MM.1S (cell line): ENCODE results near the gene REXO4.

Experiments
- EZH2 ChIP-seq: fragments of 300-600 bp; sonication (generic); optimal IDR thresholded peaks from 2 replicates; pipeline ENCODE3; 2017; ENCODE audit warnings: low read depth, mild to moderate bottlenecking, antibody characterized with exemption, low read length, mixed read lengths
- EZH2phosphoT487 ChIP-seq: fragments of 300-600 bp; sonication (generic); IDR thresholded peaks from 2 replicates; pipeline ENCODE4 v1.6.1; 2018; ENCODE audit warnings: antibody characterized with exemption, low read length
- TF ChIP-seq, protein P1 (sequence below): fragments of 300-600 bp; sonication (generic); IDR thresholded peaks from 2 replicates; pipeline ENCODE4 v1.5.1; 2016; ENCODE audit warnings: antibody characterized with exemption, low read length, mixed read lengths

DNA sequence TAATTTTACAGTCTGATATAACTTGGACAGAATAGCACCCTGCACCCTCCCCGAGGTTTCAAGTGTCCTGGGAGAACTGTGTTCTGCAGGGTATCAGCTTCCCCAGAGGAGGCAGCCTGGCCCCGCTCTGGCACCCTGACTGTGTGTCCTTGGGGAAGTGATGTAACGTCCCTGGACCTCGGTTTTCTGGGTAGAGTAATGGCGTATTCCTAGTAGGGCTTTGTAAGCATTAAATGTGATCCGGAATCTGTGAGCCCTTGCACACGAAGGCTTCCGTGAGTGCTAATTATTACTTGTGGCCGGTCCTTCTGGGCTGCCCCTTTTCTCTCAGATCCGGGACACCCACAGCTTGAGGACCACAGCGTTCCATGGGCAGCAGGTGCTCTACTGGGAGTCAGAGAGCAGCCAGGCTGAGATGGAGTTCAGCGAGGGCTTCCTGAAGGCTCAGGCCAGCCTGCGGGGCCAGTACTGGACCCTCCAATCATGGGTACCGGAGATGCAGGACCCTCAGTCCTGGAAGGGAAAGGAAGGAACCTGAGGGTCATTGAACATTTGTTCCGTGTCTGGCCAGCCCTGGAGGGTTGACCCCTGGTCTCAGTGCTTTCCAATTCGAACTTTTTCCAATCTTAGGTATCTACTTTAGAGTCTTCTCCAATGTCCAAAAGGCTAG is 41.0 kb upstream of the REXO4 start:
- TF ChIP-seq, protein P1, sequence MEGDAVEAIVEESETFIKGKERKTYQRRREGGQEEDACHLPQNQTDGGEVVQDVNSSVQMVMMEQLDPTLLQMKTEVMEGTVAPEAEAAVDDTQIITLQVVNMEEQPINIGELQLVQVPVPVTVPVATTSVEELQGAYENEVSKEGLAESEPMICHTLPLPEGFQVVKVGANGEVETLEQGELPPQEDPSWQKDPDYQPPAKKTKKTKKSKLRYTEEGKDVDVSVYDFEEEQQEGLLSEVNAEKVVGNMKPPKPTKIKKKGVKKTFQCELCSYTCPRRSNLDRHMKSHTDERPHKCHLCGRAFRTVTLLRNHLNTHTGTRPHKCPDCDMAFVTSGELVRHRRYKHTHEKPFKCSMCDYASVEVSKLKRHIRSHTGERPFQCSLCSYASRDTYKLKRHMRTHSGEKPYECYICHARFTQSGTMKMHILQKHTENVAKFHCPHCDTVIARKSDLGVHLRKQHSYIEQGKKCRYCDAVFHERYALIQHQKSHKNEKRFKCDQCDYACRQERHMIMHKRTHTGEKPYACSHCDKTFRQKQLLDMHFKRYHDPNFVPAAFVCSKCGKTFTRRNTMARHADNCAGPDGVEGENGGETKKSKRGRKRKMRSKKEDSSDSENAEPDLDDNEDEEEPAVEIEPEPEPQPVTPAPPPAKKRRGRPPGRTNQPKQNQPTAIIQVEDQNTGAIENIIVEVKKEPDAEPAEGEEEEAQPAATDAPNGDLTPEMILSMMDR = no peak
- no peak for TF ChIP-seq EZH2
- TF ChIP-seq EZH2phosphoT487 = no peak
